ENCODE measurements around the gene SPAG16. TPM values are rescaled to one million over a fixed set of nuclear protein-coding genes. Genes with fewer than 3 reads are reported as not detected.

Gene SPAG16
- total RNA-seq, 1 experiment from 2014 or later = 21.5 TPM

- POLR2A ChIA-PET = no interaction called here
- H3K4me1 Mint-ChIP-seq (ENCODE audit: low read depth, unreplicated experiment) = no peaks in the 10 kb centered on the region
- peaks cover 14% of the 10 kb centered on the region for H3K9me3 ChIP-seq
- H3K4me3 ChIP-seq (ENCODE audit: low read depth, low read length) = no peak overlapping the region
- no peak overlapping the region for H3K4me3 Mint-ChIP-seq (ENCODE audit: unreplicated experiment)
- H3K36me3 Mint-ChIP-seq (ENCODE audit: insufficient read depth, unreplicated experiment) = no peaks in the 10 kb centered on the region
- CTCF ChIA-PET = no interaction called here
- peaks cover 32% of the 10 kb centered on the region for H3K9me3 Mint-ChIP-seq (ENCODE audit: unreplicated experiment)
- no peaks in the 10 kb centered on the region for H3K36me3 ChIP-seq (ENCODE audit: control insufficient read depth, insufficient read depth, low read length)
- BruUV-seq (replicated peaks) = no TSS peak
- H3K27me3 ChIP-seq (replicated peaks; ENCODE audit: control insufficient read depth, insufficient read depth, low read length) = no peaks in the 10 kb centered on the region
- H3K27ac Mint-ChIP-seq (ENCODE audit: unreplicated experiment) = no peak overlapping the region
- H3K4me1 ChIP-seq = no peaks in the 10 kb centered on the region
- no peak for TF ChIP-seq CTCF (IDR thresholded peaks at IDR 0.05; ENCODE audit: insufficient read depth in 1 of 2, low read depth in 1 of 2, low read length in 1 of 2, severe bottlenecking in 1 of 2, unreplicated experiment in 1 of 2)
- intact Hi-C loops (cut with micrococcal nuclease; ENCODE audit: unreplicated experiment) = no loop called here
- DNase-seq = no peak
- H3K27me3 Mint-ChIP-seq (ENCODE audit: insufficient read depth, unreplicated experiment) = peaks cover 2% of the 10 kb centered on the region
Observed at GRCh38 chr2:214117054-214117453, 832.8 kb downstream of the SPAG16 start.

- no peak overlapping the region for H3K4me3 Mint-ChIP-seq (ENCODE audit: unreplicated experiment)
- no TSS peak for BruUV-seq (replicated peaks)
- H3K9me3 Mint-ChIP-seq (ENCODE audit: unreplicated experiment) = no peaks in the 10 kb centered on the region
- POLR2A ChIA-PET = no interaction called here
- no peak overlapping the region for H3K27ac Mint-ChIP-seq (ENCODE audit: unreplicated experiment)
- no peak for TF ChIP-seq CTCF (IDR thresholded peaks at IDR 0.05; ENCODE audit: insufficient read depth in 1 of 2, low read depth in 1 of 2, low read length in 1 of 2, severe bottlenecking in 1 of 2, unreplicated experiment in 1 of 2)
- no peaks in the 10 kb centered on the region for H3K36me3 ChIP-seq (ENCODE audit: control insufficient read depth, insufficient read depth, low read length)
- peaks cover 7% of the 10 kb centered on the region; the same call in 1 of the 2 replicates for H3K4me1 ChIP-seq
- intact Hi-C loops (cut with micrococcal nuclease; ENCODE audit: unreplicated experiment) = loop anchor here (10.0 kb wide), 1 partner anchor 311 kb away; no protein-coding TSS in a partner anchor
- no peak overlapping the region for H3K4me3 ChIP-seq (ENCODE audit: low read depth, low read length)
- peaks cover 7% of the 10 kb centered on the region for H3K4me1 Mint-ChIP-seq (ENCODE audit: low read depth, unreplicated experiment)
- DNase-seq = no peak
- peaks cover 3% of the 10 kb centered on the region; the same call in 1 of the 2 replicates for H3K9me3 ChIP-seq
- CTCF ChIA-PET = no interaction called here
- no peaks in the 10 kb centered on the region for H3K27me3 ChIP-seq (replicated peaks; ENCODE audit: control insufficient read depth, insufficient read depth, low read length)
- H3K36me3 Mint-ChIP-seq (ENCODE audit: insufficient read depth, unreplicated experiment) = no peaks in the 10 kb centered on the region
- no peaks in the 10 kb centered on the region for H3K27me3 Mint-ChIP-seq (ENCODE audit: insufficient read depth, unreplicated experiment)
Observed at GRCh38 chr2:214126135-214126534, 841.9 kb downstream of the SPAG16 start.

GRCh38 chr2:214127170-214127569 lies 842.9 kb downstream of the SPAG16 start:
- peaks cover 2% of the 10 kb centered on the region for H3K9me3 Mint-ChIP-seq (ENCODE audit: unreplicated experiment)
- intact Hi-C loops (cut with micrococcal nuclease; ENCODE audit: unreplicated experiment) = loop anchor here (10.0 kb wide), 1 partner anchor 312 kb away; no protein-coding TSS in a partner anchor
- H3K36me3 ChIP-seq (ENCODE audit: control insufficient read depth, insufficient read depth, low read length) = no peaks in the 10 kb centered on the region
- CTCF ChIA-PET = no interaction called here
- H3K36me3 Mint-ChIP-seq (ENCODE audit: insufficient read depth, unreplicated experiment) = no peaks in the 10 kb centered on the region
- TF ChIP-seq CTCF (IDR thresholded peaks at IDR 0.05; ENCODE audit: insufficient read depth in 1 of 2, low read depth in 1 of 2, low read length in 1 of 2, severe bottlenecking in 1 of 2, unreplicated experiment in 1 of 2) = no peak
- no peaks in the 10 kb centered on the region for H3K27me3 ChIP-seq (replicated peaks; ENCODE audit: control insufficient read depth, insufficient read depth, low read length)
- peaks cover 7% of the 10 kb centered on the region; the same call in 1 of the 2 replicates for H3K4me1 ChIP-seq
- H3K4me3 ChIP-seq (ENCODE audit: low read depth, low read length) = no peak overlapping the region
- no peaks in the 10 kb centered on the region for H3K9me3 ChIP-seq
- POLR2A ChIA-PET = no interaction called here
- no peak overlapping the region for H3K27ac Mint-ChIP-seq (ENCODE audit: unreplicated experiment)
- no TSS peak for BruUV-seq (replicated peaks)
- peaks cover 7% of the 10 kb centered on the region for H3K4me1 Mint-ChIP-seq (ENCODE audit: low read depth, unreplicated experiment)
- no peak overlapping the region for H3K4me3 Mint-ChIP-seq (ENCODE audit: unreplicated experiment)
- no peak for DNase-seq
- no peaks in the 10 kb centered on the region for H3K27me3 Mint-ChIP-seq (ENCODE audit: insufficient read depth, unreplicated experiment)
